ENCODE measurements around the gene GAST.

DNA sequence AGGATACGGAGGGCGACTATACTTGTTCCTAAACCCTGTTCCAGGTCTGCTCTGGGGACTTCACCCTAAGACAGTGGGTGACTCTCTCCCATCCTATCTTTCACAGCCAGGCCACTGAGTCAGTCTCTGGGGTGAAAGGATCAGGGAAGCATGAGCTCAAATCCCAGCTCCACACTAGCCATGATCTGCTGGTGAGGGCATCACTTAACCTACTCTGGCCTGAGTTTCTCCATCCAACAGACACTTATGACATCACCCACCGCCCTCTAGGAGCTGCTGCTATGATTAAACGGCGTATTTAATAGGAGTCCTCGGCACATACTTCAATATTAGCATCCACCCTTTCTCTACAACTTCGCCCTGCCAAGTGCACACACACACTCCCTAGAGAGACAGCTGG lies 10.1 kb downstream of the GAST start:
- TF ChIP-seq CTCF (conservative IDR thresholded peaks at IDR 0.05 in 1 of 2, IDR thresholded peaks at IDR 0.05 in 1 of 2; ENCODE audit: low read depth in 1 of 2, low read length in 2 of 2) (no peak), EZH2 (IDR thresholded peaks at IDR 0.05; ENCODE audit: low read length, missing control alignments) (no peak)

Data from fibroblast of lung (primary cell).